NCI-H2171 (cell line): ENCODE data around the gene RNF175.

Source experiments
- DNase-seq: peaks from one replicate; lab custom pipeline; 2025; lab: John Stamatoyannopoulos, UW

The RNF175 gene

GRCh38 chr4:153745651-153746050, 14.2 kb downstream of the RNF175 start:
- no peak for DNase-seq

GRCh38 chr4:153741541-153741940, 18.3 kb downstream of the RNF175 start:
- DNase-seq = no peak

DNA sequence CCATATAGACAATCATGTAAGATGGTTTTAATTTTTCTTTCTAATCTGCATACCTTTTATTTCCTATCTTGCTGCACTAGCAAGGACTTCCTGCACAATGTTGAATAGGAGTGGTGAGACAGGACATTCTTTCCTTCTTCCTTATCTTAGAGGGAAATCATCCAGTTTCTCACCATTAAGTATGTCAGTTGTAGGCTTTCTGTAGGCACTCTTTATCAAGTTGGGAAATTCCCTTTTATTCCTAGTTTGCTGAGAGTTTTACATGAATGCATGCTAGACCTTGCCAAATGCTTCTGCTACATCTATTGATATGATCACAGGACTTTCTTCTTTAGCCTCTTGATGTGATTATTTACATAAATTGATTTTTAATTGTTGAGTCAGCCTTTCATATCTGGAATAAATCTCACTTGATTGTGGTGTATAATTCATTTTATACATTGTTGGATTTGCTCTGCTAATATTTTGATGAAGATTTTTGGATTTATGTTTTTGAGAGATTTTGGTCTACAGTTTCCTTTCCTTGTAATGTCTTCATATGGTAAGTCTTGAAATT, 23.8 kb downstream of the RNF175 start:
- no peak for DNase-seq

GRCh38 chr4:153733751-153734448, 25.9 kb downstream of the RNF175 start:
- DNase-seq = no peak

GRCh38 chr4:153731239-153731638, 28.6 kb downstream of the RNF175 start:
- DNase-seq = no peak

DNA sequence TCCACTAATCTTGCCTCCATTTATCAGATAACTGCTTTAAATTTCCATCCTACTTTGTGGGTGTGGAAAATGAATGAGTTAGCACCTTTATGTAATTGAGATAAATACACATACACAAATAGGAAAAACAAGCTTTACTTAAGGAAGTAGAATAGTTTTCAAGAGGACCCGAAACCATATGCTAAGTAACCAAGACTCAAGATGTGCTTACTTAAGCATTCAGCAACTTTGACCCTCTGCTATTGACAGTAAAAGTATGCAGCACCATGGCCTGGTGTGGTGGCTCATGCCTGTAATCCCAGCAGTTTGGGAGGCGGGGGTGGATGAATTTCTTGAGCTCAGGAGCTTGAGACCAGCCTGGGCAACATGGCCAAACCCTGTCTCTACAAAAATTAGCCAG, 29.9 kb downstream of the RNF175 start:
- no peak for DNase-seq

DNA sequence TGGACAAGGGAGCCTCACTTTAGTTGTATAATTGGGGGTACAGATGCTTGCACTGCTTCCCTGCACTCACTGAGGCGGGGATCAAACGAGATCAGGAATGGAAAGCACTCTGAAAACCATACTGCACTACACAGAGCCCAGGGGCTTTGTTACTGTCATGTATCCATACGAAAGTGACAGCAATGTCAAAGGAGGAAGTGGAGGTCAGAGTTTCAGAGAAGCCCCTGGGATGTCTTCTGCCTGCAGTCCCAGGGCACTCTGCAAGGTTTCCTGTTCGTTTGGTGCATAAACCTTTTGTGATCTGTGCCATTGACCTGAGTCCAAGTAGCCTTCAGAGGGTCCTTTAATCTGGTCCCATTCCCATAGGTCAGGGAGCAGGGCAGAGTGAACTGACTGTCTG, 31.2 kb downstream of the RNF175 start:
- DNase-seq = no peak

DNA sequence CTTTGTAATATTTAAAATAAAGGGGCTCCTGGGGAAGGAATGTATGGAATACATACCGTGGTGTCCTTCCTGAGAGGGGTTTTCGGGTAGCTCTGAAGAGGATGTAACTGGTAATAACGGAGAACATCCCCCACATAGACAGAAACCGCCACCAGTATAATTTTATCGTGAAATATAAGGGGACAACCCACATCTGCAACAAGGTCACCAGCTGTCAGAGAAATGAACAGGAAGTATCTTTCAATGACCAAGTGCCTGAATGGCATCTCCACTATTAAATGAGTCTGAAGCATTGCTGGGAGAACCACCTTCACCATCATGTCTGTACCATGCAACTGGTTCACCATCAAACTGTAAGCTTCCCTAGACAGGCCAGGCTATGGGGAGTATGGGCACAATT, 31.7 kb downstream of the RNF175 start:
- no peak for DNase-seq

GRCh38 chr4:153725831-153726154, 34.0 kb downstream of the RNF175 start:
- no peak for DNase-seq

- DNase-seq = no peak
Measured at GRCh38 chr4:153725136-153725830, 34.5 kb downstream of the RNF175 start.

DNA sequence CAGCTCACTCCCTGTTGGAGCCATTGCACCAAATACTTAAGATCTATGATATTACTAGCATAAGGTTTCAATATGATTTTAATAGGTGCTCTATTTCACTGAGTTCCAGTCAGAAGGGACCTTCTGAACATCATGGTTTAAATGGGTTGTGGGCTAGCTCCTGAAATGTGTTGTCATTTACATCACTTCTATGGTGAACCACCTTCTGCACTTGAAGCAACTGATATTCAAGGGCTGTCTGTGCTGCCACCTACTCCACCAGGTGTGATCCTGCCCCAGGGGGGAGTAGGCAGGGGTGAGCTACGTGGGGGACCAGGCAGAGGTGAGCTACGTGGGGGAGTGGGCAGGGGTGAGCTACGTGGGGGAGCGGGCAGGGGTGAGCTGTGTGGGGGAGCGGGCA, 35.2 kb downstream of the RNF175 start:
- DNase-seq = no peak

DNA sequence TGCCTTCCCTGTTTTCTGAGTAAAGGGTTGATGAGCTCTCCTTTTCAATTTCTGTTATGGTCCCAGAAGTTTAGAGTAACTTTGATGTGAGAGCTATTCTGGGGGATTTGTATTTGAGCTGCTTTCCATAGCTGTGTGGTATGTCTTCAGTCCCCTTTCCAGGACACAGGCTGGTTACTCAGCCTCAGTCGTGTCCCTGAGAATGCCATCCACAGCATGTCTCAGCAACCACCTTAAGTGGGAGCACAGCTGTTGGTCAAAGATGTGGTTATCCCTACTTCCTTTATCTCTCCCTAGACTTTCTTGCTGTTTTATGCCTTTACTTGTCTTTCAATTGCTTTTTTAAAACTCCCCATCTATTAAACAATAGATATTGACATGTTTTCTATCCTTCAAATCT, 37.8 kb downstream of the RNF175 start:
- DNase-seq = no peak

DNA sequence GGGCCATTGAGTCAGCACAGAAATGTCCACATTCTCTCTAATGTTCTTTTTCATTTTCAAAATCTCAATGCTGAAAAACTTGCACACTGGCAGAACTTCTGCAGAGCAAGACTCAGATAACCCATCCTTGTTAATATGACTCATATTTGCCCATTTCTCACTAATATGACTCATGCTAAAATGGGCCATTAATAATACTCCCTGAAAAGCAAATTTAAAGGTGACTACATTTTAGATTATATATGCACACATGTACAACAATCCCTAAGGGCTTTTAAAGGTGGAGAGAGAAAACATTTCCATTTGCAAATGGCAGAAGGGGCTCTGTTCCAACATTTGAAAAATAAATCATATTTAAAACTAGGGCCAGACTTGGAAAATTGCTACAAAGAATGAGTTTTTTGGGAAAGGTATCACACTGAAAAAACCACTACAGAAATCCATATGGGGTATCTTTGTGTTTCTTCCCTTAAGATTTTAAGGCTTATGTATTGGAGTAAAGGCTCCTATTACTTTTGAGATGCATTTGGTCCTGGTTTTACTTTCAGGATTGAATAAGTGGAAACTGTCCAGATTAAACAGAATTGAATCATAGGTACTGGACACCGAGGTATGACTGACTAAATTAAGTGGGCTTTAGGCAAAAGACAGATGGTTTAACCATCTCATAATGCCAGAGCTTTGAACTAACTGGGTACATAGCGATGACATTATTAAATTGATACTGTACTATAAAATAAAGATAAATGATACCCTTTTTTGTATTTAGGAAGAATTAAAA, 45.8 kb downstream of the RNF175 start:
- no peak for DNase-seq

DNA sequence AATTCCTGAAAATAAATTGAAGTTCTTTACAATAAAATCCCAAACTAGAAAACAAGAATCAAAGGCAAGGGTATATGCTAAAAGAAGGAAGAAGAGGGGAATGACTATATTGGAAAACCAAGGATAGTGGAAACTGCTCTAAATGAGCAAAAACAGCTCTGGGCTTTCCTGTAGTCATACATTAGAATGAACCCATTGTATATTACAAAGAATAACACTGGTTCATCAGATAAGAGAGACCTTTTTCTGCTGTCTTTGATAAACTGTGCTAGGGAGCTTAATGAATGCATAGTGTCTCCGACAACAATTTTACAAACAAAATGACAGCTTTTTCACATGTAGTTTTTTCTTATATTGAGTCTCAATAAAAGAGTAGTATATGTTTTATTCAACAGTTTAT, 49.1 kb downstream of the RNF175 start:
- DNase-seq = no peak

- no peak for DNase-seq
Measured at GRCh38 chr4:153706519-153706918, 53.3 kb downstream of the RNF175 start.

- no peak for DNase-seq
Measured at GRCh38 chr4:153705743-153706468, 53.9 kb downstream of the RNF175 start.

DNA sequence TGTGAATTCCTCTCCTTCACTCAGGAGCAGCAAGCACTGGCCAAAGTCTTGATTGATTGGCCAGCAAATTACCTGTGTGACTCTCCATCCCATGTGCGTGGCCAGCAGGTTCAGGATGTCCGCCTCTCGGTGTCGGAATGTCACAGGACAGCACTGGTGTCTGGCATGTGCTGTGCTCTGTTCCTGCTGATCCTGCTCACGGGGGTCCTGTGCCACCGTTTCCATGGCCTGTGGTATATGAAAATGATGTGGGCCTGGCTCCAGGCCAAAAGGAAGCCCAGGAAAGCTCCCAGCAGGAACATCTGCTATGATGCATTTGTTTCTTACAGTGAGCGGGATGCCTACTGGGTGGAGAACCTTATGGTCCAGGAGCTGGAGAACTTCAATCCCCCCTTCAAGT, 55.3 kb downstream of the RNF175 start:
- DNase-seq = no peak

DNA sequence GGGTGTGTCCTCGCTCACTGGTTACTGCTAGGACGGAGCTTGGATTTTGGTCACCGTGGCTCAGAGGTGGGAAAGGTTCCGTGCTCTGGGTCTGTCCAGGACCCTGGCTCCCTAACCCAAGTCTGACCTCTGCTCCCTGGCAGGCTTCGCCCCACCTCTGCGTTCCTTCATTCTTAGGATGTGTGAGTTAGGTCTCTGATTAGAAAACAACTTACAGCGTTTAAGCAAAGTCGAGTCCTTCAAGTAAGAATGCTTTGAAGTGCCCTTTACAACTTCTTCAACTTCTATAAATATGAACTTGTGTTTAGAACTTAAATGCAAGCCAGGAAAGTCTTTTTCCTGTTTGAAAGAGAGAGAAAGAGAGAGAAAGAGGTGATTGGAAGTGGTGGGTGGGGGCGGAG, 74.9 kb downstream of the RNF175 start:
- no peak for DNase-seq

- no peak for DNase-seq
Measured at GRCh38 chr4:153684182-153684970, 75.4 kb downstream of the RNF175 start, which contains the start of gene TLR2. Gene TLR2, plus strand, starts transcription at chr4:153684280. Its CDS starts 18,628 bp downstream, at chr4:153702908.

GRCh38 chr4:153683763-153684181, 76.1 kb downstream of the RNF175 start:
- DNase-seq = no peak

DNA sequence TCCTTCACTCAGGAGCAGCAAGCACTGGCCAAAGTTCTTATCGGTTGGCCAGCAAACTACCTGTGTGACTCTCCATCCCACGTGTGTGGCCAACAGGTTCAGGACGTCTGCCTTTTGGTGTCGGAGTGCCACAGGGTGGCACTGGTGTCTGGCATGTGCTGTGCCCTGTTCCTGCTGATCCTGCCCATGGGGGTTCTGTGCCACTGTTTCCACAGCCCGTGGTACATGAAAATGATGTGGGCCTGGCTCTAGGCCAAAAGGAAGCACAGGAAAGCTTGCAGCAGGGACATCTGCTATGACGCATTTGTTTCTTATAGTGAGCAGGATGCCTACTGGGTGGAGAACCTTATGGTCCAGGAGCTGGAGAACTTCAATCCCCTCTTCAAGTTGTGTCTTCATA, 80.3 kb downstream of the RNF175 start:
- no peak for DNase-seq
